ENCODE measurements around the gene ORAI3.

Gene ORAI3

GRCh38 chr16:30972872-30973271, 24.0 kb downstream of the ORAI3 start:
- no peaks in the 10 kb centered on the region for H3K27me3 ChIP-seq (ENCODE audit: insufficient read depth, low read length, poor library complexity)
- peaks cover 14% of the 10 kb centered on the region for H4K20me1 ChIP-seq (ENCODE audit: insufficient read depth, low read length)
- H3K36me3 ChIP-seq (ENCODE audit: insufficient read depth, low read length), result peaks cover 95% of the 10 kb centered on the region
- H2AFZ ChIP-seq (ENCODE audit: low read depth, low read length), result no peak overlapping the region
- DNase-seq (no peak), ATAC-seq (ENCODE audit: insufficient read depth, low read depth) (no peak)
- no peaks in the 10 kb centered on the region for H3K4me1 ChIP-seq (ENCODE audit: insufficient read depth, low read length)
- H3K9ac ChIP-seq (ENCODE audit: low read depth, low read length), result no peak overlapping the region
- TF ChIP-seq CTCF (IDR thresholded peaks at IDR 0.05; ENCODE audit: borderline replicate concordance, extremely low read depth, low read length, poor library complexity, severe bottlenecking), result peak; percentile 28
- no peak for TF ChIP-seq EZH2 (IDR thresholded peaks at IDR 0.05; ENCODE audit: borderline replicate concordance, low read depth, low read length, severe bottlenecking)
- H3K9me3 ChIP-seq (ENCODE audit: insufficient read depth, low read length, severe bottlenecking), result no peaks in the 10 kb centered on the region
- 0 out of 2 replicates have a peak, but pooled peaks cover 2% of the 10 kb centered on the region for H3K79me2 ChIP-seq (ENCODE audit: insufficient read depth, low read length)
- no peak overlapping the region for H3K4me2 ChIP-seq (ENCODE audit: insufficient read depth, low read length)
- H3K27ac ChIP-seq (ENCODE audit: low read length), result no peak overlapping the region
- no peak overlapping the region for H3K4me3 ChIP-seq (ENCODE audit: low read depth in 1 of 2, low read length in 2 of 2)

GRCh38 chr16:30974348-30974747, 25.5 kb downstream of the ORAI3 start:
- H4K20me1 ChIP-seq (ENCODE audit: insufficient read depth, low read length), result peaks cover 14% of the 10 kb centered on the region
- H3K4me2 ChIP-seq (ENCODE audit: insufficient read depth, low read length), result no peak overlapping the region
- H3K9ac ChIP-seq (ENCODE audit: low read depth, low read length), result no peak overlapping the region
- H3K4me1 ChIP-seq (ENCODE audit: insufficient read depth, low read length), result no peaks in the 10 kb centered on the region
- ATAC-seq (ENCODE audit: insufficient read depth, low read depth) (no peak), DNase-seq (no peak)
- peaks cover 96% of the 10 kb centered on the region for H3K36me3 ChIP-seq (ENCODE audit: insufficient read depth, low read length)
- H3K27ac ChIP-seq (ENCODE audit: low read length), result no peak overlapping the region
- H3K9me3 ChIP-seq (ENCODE audit: insufficient read depth, low read length, severe bottlenecking), result no peaks in the 10 kb centered on the region
- no peaks in the 10 kb centered on the region for H3K27me3 ChIP-seq (ENCODE audit: insufficient read depth, low read length, poor library complexity)
- no peak overlapping the region for H2AFZ ChIP-seq (ENCODE audit: low read depth, low read length)
- TF ChIP-seq CTCF (IDR thresholded peaks at IDR 0.05; ENCODE audit: borderline replicate concordance, extremely low read depth, low read length, poor library complexity, severe bottlenecking), result no peak
- TF ChIP-seq EZH2 (IDR thresholded peaks at IDR 0.05; ENCODE audit: borderline replicate concordance, low read depth, low read length, severe bottlenecking), result no peak
- no peaks in the 10 kb centered on the region for H3K79me2 ChIP-seq (ENCODE audit: insufficient read depth, low read length)
- H3K4me3 ChIP-seq (ENCODE audit: low read depth in 1 of 2, low read length in 2 of 2), result no peak overlapping the region

GRCh38 chr16:30976486-30976885, 27.6 kb downstream of the ORAI3 start:
- no peaks in the 10 kb centered on the region for H3K9me3 ChIP-seq (ENCODE audit: insufficient read depth, low read length, severe bottlenecking)
- H3K4me1 ChIP-seq (ENCODE audit: insufficient read depth, low read length), result no peaks in the 10 kb centered on the region
- H2AFZ ChIP-seq (ENCODE audit: low read depth, low read length), result no peak overlapping the region
- H3K4me3 ChIP-seq (ENCODE audit: low read depth in 1 of 2, low read length in 2 of 2), result no peak overlapping the region
- no peak overlapping the region for H3K9ac ChIP-seq (ENCODE audit: low read depth, low read length)
- no peak overlapping the region for H3K4me2 ChIP-seq (ENCODE audit: insufficient read depth, low read length)
- ATAC-seq (ENCODE audit: insufficient read depth, low read depth) (no peak), DNase-seq (no peak)
- H3K27ac ChIP-seq (ENCODE audit: low read length), result no peak overlapping the region
- H3K79me2 ChIP-seq (ENCODE audit: insufficient read depth, low read length), result no peaks in the 10 kb centered on the region
- TF ChIP-seq EZH2 (IDR thresholded peaks at IDR 0.05; ENCODE audit: borderline replicate concordance, low read depth, low read length, severe bottlenecking) (no peak), CTCF (IDR thresholded peaks at IDR 0.05; ENCODE audit: borderline replicate concordance, extremely low read depth, low read length, poor library complexity, severe bottlenecking) (no peak)
- peaks cover 95% of the 10 kb centered on the region for H3K36me3 ChIP-seq (ENCODE audit: insufficient read depth, low read length)
- peaks cover 14% of the 10 kb centered on the region for H4K20me1 ChIP-seq (ENCODE audit: insufficient read depth, low read length)
- no peaks in the 10 kb centered on the region for H3K27me3 ChIP-seq (ENCODE audit: insufficient read depth, low read length, poor library complexity)

- H3K27ac ChIP-seq (ENCODE audit: low read length), result no peak overlapping the region
- ATAC-seq (ENCODE audit: insufficient read depth, low read depth) (no peak; the same call in 2 of the 3 replicates), DNase-seq (peak; percentile 33)
- no peaks in the 10 kb centered on the region for H3K79me2 ChIP-seq (ENCODE audit: insufficient read depth, low read length)
- no peak overlapping the region for H3K9ac ChIP-seq (ENCODE audit: low read depth, low read length)
- no peaks in the 10 kb centered on the region for H3K4me1 ChIP-seq (ENCODE audit: insufficient read depth, low read length)
- H2AFZ ChIP-seq (ENCODE audit: low read depth, low read length), result no peak overlapping the region
- H3K4me3 ChIP-seq (ENCODE audit: low read depth in 1 of 2, low read length in 2 of 2), result no peak overlapping the region
- H3K4me2 ChIP-seq (ENCODE audit: insufficient read depth, low read length), result no peak overlapping the region
- TF ChIP-seq EZH2 (IDR thresholded peaks at IDR 0.05; ENCODE audit: borderline replicate concordance, low read depth, low read length, severe bottlenecking), result no peak
- TF ChIP-seq CTCF (IDR thresholded peaks at IDR 0.05; ENCODE audit: borderline replicate concordance, extremely low read depth, low read length, poor library complexity, severe bottlenecking), result peak; percentile 65
- peaks cover 93% of the 10 kb centered on the region for H3K36me3 ChIP-seq (ENCODE audit: insufficient read depth, low read length)
- H3K27me3 ChIP-seq (ENCODE audit: insufficient read depth, low read length, poor library complexity), result no peaks in the 10 kb centered on the region
- H4K20me1 ChIP-seq (ENCODE audit: insufficient read depth, low read length), result peaks cover 14% of the 10 kb centered on the region
- no peaks in the 10 kb centered on the region for H3K9me3 ChIP-seq (ENCODE audit: insufficient read depth, low read length, severe bottlenecking)
These were observed 28.6 kb downstream of the ORAI3 start for GRCh38 chr16:30977502-30977901.
